Left renal cortex interstitium (tissue), 4 donors: Measurements from ENCODE around the gene WFDC2. TPM values are rescaled to one million over a fixed set of nuclear protein-coding genes. Genes with fewer than 3 reads are reported as not detected.
"Not testable (repeated sequence)": the region's sequence is repeated elsewhere in the genome, so short reads cannot be mapped to it uniquely, and the experiment has no call there.

Experiments
- DNase-seq, 4 donors: peaks; one replicate each; pipeline ENCODE4 v3.0.0-alpha.2; 2013; ENCODE audit warnings: low read depth in 4 of 4, low spot score in 2 of 4, missing footprints in 1 of 4
- polyA plus RNA-seq, 4 donors: library from polyadenylated mRNA; unstranded; fragments of 120-200 nt; gene quantifications; one replicate each; pipeline ENCODE4 v1.2.1, GENCODE V29; 2013; ENCODE audit not compliant: insufficient read length in 4 of 4

WFDC2 gene
- polyA plus RNA-seq, 4 donors: 156 to 270 (median 212) TPM

DNA sequence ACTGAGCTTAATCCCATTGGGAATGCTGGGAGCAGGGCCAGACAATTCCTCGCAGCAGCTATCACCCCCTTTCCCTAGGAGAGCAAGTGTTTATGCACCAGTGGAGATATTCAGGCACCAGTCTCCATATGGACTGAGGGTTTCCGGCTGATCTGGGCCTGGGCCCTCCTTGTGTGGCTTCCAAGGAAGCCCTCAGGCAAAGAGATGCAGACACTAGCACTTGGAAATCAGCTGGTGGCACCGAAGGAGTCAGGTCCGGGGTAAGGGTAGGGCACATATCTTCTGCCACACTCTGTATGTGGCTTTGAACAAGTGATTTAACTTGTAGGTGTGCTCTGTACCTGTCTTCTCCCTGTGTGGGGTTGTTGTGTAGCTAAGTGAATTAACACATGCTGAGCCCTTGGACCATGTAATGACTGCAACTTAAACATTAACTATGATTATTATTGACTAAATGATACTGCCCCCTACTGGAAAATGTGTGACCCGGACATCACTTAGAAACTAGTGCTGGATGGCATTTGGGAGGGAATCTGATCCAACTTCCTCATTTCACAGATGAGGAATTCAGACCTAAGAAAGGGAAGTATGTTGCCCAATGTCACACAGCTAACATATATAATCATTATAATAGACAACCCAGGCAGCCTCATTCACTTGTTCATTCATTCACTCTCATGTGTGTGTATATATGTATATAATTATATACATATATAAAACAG lies 19.3 kb upstream of the WFDC2 start:
- no peak for DNase-seq

DNA sequence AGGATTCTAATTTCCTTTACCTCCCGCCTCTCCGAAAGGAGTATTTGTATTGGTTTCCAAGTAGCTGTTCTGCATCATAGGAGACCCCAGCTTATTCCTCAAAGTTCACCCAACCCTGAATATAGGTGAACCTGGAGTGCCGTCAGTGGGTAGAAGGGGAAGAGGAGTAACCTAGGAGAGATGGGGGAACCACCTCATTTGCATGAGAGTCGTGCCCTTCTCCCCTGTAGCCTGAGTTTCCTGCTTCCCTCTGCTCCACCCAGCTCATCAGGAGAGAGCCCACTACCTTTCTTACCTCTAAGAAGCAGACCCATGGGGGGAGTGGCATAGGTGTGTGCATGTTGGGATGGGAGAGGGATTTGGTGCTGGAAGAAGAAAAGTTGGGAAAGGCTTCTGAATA lies 17.3 kb upstream of the WFDC2 start:
- DNase-seq: no peak

DNA sequence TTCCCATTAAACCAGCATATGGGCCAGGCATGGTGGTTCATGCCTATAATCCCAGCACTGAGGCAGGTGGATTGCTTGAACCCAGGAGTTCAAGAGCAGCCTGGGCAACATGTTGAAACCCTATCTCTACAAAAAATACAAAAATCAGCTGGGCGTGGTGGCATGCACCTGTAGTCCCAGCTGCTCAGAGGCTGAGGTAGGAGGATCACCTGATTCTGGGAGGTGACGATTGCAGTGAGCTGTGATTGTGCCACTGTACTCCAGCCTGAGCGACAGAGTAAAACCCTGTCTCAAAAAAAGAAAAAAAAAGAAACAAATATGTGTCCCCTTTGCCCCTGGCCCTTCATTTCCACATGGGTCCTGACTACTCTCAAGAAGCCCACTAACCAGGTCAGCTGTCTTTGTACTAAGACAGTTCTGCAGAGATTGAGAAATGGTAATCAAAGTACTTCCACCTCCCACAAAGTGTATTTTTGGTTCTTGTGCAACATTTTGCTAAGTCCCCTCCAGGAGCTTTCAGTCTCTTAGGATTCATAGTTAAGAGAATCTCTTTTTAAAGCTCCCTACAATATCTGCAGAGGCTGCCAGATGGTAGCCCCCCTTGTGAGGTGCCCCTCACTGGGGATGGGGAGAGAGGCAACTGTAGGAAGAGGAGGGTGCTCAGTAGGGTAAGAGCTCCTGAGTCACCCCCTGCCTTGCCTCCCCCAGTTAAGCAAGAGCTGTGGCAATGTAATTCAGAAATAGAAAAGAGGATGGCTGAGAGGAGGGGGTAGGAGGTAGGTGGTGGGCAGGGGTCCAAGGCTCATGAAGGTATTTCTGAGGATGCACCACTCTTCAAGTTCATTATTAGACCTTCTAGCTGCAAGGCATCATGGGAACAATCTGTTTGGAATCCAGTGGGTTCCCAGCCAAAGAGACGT lies 16.5 kb upstream of the WFDC2 start:
- no peak for DNase-seq

DNA sequence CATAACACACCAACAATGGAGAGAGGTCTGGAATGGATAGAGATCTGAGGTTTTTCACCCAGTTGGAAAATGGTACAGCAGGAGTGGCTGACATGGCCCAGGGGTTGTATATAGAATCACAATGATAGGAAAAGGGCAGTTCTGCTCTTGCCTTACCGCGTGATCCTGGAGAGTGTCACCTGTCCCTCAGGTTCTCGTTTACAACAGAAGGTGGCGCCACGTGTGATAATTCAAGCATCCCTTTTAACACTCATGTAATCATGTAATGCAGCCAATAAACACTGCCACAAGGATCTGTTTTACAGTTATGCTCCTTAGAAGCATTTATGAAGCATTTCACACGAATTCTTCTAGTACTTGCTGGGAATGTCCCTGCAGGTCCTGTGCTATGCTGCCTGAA lies 12.9 kb upstream of the WFDC2 start:
- no peak for DNase-seq

DNA sequence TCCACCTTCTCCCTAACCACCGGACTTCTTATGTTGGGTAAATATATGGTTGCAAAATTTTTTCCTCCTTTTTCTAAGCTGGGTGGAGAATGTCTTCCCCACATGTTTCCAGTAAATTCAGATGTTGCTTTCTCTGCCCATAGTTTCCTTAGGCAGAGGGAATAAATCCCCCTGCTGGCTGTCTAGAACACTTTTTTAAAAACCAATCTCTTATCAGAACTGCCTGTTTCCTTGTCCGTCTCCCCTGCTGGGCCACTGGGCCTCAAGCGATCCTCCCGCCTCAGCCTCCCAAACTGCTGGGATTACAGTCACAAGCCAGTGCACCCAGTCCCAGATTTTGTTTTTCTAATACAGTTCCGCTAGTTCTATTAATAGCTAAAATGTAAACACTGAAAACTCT lies 9.9 kb upstream of the WFDC2 start:
- DNase-seq: no peak

DNA sequence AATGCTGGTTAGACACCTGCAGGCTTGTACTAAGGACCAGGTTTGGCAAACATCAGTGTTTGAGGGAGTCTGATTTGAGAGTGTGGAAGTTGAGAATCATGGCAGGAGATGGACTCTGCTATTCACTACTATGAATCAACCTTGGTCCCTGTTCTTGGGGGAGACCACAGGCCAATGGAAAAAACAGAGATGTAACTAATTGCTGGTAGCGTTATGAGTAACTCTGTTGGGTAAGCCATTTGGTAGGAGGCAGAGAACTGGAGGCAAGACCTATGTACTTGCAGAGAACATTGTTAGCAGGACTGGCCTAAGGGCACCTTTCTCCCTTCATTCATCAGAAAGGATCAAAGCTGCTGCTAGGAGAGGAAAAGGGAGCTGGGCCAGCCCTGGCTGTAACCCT lies 8.3 kb upstream of the WFDC2 start:
- no peak for DNase-seq

DNA sequence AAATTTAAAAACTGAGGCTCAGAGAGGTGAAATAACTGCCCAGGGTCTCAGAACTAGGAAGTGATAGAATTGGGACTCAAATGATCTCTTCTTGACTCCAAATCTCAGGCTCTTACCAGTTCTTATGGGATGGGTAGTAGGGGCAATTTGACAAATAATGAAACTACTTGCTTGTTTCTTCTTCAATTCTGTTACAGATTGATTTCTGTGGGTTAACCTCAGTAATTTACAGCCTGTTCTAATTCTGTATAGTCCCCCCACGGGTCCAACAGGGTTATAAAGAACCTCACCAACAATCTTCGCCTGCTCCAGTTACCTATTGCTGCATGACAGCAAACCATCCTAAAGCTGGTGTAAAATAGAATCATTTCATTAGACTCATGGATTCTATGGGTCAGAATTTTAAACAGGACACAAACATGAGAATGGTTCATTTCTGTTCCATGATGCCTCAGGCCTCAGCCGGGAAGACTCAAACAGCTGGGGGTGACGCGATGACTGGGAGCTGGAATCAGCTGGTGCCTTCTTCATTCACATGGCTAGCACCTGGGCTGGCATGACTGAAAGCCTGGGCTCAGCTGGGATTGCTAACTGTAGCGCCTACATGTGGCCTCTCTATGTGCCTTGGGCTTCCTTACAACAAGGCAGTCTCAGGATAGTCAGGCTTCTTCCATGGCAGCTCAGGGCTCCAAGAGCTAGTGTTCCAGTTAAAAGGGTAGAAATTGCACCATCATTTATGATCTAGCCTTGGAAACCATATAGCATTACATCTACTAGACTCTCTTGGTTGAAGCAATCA lies 6.6 kb upstream of the WFDC2 start:
- DNase-seq: no peak

DNA sequence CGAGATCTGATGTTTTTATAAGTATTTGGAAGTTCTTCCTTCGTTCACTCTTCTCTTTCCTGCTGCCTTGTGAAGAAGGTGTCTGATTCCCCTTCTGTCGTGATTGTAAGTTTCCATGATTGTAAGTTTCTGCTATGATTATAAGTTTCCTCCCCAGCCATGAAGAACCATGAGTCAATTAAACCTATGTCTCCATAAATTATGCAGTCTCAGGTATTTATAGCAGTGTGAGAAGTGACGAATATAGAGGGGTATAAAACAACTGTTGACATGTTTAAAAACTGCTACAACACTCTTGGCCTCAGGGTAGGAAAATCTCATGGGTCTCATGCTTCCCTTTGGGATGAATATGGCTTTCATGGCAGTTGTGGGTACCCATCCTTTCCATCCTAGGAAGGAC lies 5.8 kb upstream of the WFDC2 start:
- no peak for DNase-seq

DNA sequence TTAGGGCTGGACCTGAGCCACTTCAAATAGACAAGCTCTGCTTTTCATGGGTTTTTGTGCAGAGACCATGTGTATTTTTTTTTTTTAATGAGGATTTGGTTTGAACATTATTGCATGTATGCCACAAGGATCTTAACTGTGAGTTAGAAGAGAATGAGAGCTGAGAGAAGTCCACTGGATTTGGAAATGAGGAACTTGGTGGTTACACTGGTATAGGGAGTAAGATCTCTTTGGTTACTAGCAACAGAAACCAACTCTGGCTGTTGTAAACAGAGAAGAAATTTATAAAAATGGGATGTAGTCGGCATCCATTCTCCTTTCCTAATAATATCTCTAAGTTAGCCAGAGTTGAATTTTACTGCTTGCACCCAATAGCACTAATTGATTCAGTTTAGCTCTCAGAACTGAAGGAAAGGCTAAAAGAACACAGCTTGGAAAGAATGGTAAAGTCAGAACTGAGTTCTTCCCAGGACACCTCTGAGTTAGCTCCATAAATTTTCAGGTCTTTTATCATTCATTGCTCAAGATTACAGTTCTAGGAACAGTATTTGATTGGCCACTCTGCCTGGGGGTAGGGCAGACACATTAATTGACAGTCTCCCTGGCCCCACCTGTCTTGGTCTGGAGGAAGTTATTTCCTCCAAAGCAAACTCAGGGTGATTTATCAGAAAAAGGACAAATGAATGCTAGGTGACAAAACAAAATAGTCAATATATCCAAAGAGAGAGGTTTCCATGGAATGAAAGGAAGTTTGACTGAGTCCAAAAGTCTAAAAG lies 3.9 kb upstream of the WFDC2 start:
- DNase-seq: no peak

DNA sequence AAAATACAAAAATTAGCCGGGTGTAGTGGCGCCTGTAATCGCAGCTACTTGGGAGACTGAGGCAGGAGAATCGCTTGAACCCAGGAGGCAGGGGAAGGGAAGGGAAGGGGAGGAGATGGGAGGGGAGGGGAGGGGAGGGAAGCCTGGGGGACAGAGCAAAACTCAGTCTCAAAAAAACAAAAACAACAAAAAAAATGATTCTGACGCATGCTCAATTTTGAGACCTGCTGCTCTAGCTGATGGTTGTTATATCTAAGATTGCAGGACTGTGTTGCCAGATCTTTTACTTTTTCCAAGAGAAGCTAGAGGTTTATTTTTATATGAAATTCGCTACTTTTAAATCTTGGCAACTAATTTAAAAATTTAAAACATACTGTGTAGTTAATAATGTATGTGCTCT lies 2.4 kb upstream of the WFDC2 start:
- DNase-seq: no peak

DNA sequence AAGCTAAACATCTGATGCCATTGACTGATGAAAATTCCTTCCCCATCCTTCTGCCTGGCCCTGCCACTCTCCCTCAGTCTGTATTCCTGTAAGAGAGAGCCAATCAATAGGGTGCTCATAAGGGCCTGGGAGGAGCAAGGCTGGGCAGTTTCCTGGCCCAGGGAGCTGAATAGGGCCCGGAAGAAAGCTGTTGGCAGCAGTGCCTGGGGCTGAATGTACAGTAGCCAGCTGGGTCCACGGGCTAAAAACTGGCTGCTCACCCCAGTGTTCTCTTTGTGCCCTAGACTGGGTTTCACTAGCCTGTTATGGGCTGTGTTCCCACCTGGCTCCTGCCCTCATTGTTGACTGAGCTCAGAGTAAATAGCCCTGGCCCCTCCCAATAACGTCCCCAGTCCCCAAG lies 1.7 kb upstream of the WFDC2 start:
- no peak for DNase-seq

DNA sequence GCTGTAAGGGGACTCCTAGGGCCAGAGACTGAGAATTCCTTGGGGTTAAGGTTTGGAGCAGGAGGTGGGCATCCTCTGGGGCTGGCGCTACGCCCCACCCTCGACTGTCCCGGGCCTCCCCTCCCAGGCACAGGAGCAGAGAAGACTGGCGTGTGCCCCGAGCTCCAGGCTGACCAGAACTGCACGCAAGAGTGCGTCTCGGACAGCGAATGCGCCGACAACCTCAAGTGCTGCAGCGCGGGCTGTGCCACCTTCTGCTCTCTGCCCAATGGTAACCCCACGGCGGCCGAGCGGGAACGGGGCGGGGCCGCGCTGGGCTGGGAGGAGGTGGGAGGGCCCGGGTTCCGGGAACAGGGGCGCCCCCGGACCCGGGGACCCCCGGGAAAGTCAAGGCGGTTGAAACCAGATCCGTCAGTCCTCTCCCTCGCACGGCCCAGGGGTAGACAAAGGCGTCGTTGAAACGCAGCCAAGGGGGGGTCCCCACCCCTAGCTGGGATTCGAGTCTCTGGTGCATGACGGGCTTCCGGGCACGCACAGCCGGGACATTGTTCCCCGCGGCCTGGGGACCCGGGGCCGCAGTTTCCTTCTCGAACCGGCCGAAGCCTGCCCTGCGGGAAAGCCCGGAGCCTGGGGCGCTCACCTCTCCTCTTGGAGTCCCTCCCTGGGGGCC lies 844 bp downstream of the WFDC2 start:
- DNase-seq: peak; percentile 52 to 76 (median 68)

DNA sequence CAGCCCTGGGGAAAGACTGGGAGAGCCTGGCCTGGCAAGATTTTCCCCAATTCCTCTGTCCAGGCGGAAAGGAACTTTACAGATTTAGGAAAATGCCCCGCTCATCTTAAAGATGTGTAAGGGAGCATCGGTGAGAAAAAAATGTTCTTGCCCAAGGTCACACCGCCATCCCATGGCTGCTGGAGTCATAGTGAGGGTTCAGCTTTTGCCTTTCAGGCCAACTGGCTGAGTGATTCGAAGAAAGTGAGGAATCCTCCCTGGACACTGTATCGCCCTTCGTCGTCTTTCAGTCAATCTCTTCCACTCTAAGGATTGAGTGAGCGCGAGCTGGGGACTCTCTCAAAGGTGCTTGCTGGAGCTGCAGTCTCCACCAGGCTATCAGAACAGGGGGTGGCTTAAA lies 1.4 kb downstream of the WFDC2 start:
- DNase-seq: peak in 1 of 4 donors; percentile 30

DNA sequence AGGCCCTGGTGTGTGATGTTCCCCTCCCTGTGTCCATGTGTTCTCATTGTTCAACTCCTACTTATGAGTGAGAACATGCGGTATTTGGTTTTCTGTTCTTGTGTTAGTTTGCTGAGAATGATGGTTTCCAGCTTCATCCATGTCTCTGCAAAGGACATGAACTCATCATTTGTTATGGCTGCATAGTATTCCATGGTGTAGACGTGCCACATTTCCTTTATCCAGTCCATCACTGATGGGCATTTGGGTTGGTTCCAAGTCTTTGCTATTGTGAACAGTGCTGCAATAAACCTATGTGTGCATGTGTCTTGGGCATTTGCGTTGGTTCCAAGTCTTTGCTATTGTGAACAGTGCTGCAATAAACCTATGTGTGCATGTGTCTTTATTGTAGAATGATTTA lies 2.7 kb downstream of the WFDC2 start:
- not testable (repeated sequence) for DNase-seq

DNA sequence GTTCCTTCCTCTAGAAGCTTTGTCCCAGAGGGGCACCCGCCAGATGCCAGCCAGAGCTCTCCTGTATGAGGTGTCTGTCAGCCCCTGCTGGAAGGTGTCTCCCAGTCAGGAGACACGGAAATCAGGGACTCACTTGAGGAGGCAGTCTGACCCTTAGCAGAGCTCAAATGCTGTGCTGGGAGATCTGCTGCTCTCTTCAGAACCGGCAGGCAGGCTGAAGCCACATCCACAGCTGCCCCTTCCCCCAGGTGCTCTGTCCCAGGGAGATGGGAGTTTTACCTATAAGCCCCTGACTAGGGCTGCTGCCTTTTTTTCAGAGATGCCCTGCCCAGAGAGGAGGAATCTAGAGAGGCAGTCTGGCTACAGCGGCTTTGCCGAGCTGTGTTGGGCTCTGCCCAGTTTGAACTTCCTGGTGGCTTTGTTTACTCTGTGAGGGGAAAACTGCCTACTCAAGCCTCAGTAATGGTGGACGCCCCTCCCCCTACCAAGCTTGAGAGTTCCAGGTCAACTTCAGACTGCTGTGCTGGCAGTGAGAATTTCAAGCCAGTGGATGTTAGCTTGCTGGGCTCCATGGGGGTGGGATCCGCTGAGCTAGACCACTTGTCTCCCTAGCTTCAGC lies 8.1 kb downstream of the WFDC2 start:
- DNase-seq: not testable (repeated sequence)

DNA sequence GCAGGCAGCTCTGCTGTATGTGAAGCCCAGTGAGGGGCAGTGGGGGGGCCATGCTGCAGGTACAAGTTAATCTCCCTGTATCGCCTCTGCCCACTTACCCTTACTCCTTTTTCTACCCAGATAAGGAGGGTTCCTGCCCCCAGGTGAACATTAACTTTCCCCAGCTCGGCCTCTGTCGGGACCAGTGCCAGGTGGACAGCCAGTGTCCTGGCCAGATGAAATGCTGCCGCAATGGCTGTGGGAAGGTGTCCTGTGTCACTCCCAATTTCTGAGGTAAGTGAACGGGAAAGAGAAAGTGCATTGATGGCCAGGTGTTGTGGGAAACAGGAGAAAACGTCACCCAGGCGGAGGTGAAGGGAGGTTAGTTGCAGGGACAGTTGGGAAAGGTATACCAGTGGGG lies 10.3 kb downstream of the WFDC2 start:
- no peak for DNase-seq

DNA sequence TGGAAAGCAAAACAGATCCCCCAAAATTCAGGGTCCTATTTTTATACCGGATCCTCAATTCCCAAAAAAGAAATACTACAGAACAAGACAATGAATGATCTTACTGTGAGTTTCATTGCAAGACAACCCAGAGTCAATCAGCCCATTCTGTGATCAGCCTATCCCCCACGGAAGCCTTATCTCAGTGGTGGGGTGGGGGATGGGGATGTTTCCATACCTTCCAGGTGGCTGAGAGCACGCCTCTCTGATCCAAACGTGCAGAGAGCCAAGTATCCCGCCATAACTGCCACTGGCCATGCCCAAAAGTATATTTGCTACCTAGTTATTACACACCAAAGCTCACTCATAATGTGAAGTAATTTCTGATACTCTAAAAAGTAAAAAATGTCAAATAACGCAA lies 15.1 kb downstream of the WFDC2 start:
- DNase-seq: no peak

DNA sequence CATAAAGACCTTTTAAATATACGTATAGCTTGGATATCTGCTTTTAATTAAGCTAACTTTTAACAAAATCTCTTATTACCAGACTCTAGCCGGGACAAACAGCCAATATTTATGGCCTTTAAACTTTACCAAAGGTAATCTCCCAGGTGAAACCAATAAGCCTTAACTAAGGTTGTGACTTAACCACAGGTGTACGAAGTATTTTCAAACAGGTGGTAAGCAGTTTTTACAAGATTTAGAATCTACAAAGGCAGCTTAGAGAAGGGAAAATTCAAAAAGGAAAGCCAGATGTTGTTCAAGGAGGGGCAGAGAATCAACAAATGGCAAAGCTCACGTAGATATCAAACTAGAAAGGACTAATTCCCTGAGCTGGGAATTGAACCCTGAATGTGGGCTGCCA lies 15.8 kb downstream of the WFDC2 start:
- no peak for DNase-seq

DNA sequence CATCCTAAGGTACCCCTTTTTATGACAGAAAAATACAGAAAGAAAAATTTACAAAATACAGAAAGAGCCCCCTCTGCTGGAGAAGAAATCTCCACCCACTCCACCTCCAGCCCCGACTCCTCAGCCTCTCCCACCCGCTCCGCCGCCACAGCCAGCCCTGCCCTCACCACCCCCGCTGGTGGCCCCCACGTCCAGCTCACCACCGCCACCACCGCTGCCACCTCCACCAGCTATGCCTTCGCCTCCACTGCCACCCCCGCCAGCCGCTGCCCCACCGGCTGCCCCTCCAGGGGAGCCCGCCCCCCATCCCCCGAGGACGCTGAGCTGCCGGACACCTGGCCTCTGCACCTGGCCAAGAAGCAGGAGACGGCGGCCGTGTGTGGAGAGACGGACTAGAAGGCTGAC lies 17.7 kb downstream of the WFDC2 start:
- no peak for DNase-seq
